A673 (cell line): ENCODE measurements around the gene HOATZ. TPM values are rescaled to one million over a fixed set of nuclear protein-coding genes. Genes with fewer than 3 reads are reported as not detected.

Source experiments
- BruUV-seq: library from RNA; stranded (reverse); fragments of 400-500 nt; replicated peaks from 2 replicates; lab custom pipeline; 2021; lab: Mats Ljungman, UMichigan
- CTCF ChIA-PET: fragments of 300-600 bp; sonication (Branson Sonifier 250); formaldehyde crosslinking; loops from one replicate; lab custom pipeline; 2022; ENCODE audit warnings: antibody characterized with exemption; lab: Charles Lee
- POLR2A ChIA-PET: fragments of 300-600 bp; sonication (Branson Sonifier 250); formaldehyde crosslinking; loops from one replicate; lab custom pipeline; 2022; ENCODE audit warnings: antibody characterized with exemption; ENCODE audit not compliant: low non-redundant PET; lab: Charles Lee
- DNase-seq: peaks from one replicate; pipeline ENCODE4 v3.0.0-alpha.2; 2015; ENCODE audit warnings: low spot score
- H3K27ac ChIP-seq: fragments of 200-600 bp; sonication (generic); 2 replicates; pipeline ENCODE4 v1.5.1; 2016; ENCODE audit warnings: mixed run types, low read depth, mild to moderate bottlenecking, mixed read lengths, antibody characterized with exemption, low read length; ENCODE audit not compliant: poor library complexity, severe bottlenecking
- H3K27me3 ChIP-seq: fragments of 200-600 bp; sonication (generic); replicated peaks from 2 replicates; pipeline ENCODE4 v1.6.1; 2017; ENCODE audit warnings: mixed run types, low read depth, mild to moderate bottlenecking, mixed read lengths, antibody characterized with exemption, low read length; ENCODE audit not compliant: insufficient read depth, poor library complexity
- H3K36me3 ChIP-seq: fragments of 200-600 bp; sonication (generic); 2 replicates; pipeline ENCODE4 v1.6.1; 2016; ENCODE audit warnings: mixed run types, mild to moderate bottlenecking, mixed read lengths, antibody characterized with exemption, low read length; ENCODE audit not compliant: insufficient read depth, poor library complexity, severe bottlenecking
- H3K4me1 ChIP-seq: fragments of 200-600 bp; sonication (generic); 2 replicates; pipeline ENCODE4 v1.6.1; 2017; ENCODE audit warnings: mixed run types, mild to moderate bottlenecking, mixed read lengths, antibody characterized with exemption, low read length; ENCODE audit not compliant: insufficient read depth, poor library complexity, severe bottlenecking
- H3K4me3 ChIP-seq: fragments of 200-600 bp; sonication (generic); 2 replicates; pipeline ENCODE4 v1.5.1; 2016; ENCODE audit warnings: low read depth, mixed run types, mild to moderate bottlenecking, mixed read lengths, low read length; ENCODE audit not compliant: poor library complexity, severe bottlenecking
- H3K9me3 ChIP-seq: fragments of 200-600 bp; sonication (generic); 2 replicates; pipeline ENCODE4 v1.6.1; 2016; ENCODE audit warnings: mixed run types, low read depth, mild to moderate bottlenecking, mixed read lengths, antibody characterized with exemption, low read length; ENCODE audit not compliant: poor library complexity, severe bottlenecking
- EZH2 ChIP-seq: fragments of 200-600 bp; sonication (generic); IDR thresholded peaks from 2 replicates; pipeline ENCODE4 v1.6.1; 2017; ENCODE audit warnings: borderline replicate concordance, low read depth, mild to moderate bottlenecking, mixed read lengths, antibody characterized with exemption, low read length; ENCODE audit not compliant: poor library complexity, severe bottlenecking
- intact Hi-C: fragments of 100-400 bp; cut with micrococcal nuclease; formaldehyde crosslinking; loops from one replicate; pipeline ENCODE4 v1.10.0; 2022; ENCODE audit not compliant: unreplicated experiment
- total RNA-seq: library from RNA; stranded (reverse); gene quantifications from 2 replicates; pipeline ENCODE4 v1.2.3, GENCODE V29; 2021
- TF ChIP-seq, protein P1 (sequence below): fragments of 300-800, 200-600 bp; sonication (generic); conservative IDR thresholded peaks from 2 replicates; pipeline ENCODE4 v1.5.1; 2017; ENCODE audit warnings: low read depth, mild to moderate bottlenecking, antibody characterized with exemption, low read length, moderate library complexity, mixed read lengths

HOATZ gene
- total RNA-seq, 1 experiment from 2014 or later = 0.58 TPM

DNA sequence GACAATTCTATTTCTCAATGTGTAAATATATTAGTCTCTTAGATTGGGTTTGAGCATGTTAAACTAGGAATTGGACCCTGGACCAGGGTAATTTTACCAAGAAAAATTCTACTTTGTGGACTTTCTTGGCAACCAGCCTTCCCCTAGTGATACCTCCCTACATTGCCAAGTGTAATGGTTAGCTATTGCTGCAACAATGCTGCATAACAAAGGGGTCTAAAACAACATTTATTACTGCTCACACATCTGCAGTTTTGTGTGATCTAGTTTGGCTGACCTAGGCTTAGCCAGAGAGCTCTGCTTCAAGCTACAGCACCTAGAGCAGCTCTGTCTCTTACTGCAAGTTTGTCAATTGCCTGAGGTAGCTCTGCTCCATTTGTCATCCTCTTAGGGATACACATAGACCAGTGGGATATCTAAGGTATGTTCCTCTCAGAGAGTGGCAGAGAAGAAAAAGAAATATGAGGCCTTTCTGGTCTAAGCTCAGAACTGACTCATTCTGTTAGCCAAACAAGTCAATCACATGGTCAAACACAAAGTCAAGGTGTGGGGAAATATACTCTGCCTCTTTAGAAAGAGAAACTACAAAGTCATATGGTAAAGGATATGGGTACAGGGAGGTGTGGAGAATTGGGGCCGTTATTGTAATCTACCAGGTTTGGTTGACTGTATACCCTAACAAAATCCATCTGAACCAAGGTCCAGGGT lies 24.0 kb downstream of the HOATZ start:
- DNase-seq = no peak
- H3K27ac ChIP-seq = no peak overlapping the region
- intact Hi-C loops = no loop called here
- H3K27me3 ChIP-seq = no peaks in the 10 kb centered on the region
- H3K9me3 ChIP-seq = no peaks in the 10 kb centered on the region
- CTCF ChIA-PET = interaction anchor here (0.5 kb wide), 1 partner anchor 228 kb away, joined by 8 read pairs; no protein-coding TSS in a partner anchor
- POLR2A ChIA-PET = no interaction called here
- H3K4me3 ChIP-seq = no peak overlapping the region
- peaks cover 16% of the 10 kb centered on the region for H3K4me1 ChIP-seq
- no TSS peak for BruUV-seq
- TF ChIP-seq, protein P1, sequence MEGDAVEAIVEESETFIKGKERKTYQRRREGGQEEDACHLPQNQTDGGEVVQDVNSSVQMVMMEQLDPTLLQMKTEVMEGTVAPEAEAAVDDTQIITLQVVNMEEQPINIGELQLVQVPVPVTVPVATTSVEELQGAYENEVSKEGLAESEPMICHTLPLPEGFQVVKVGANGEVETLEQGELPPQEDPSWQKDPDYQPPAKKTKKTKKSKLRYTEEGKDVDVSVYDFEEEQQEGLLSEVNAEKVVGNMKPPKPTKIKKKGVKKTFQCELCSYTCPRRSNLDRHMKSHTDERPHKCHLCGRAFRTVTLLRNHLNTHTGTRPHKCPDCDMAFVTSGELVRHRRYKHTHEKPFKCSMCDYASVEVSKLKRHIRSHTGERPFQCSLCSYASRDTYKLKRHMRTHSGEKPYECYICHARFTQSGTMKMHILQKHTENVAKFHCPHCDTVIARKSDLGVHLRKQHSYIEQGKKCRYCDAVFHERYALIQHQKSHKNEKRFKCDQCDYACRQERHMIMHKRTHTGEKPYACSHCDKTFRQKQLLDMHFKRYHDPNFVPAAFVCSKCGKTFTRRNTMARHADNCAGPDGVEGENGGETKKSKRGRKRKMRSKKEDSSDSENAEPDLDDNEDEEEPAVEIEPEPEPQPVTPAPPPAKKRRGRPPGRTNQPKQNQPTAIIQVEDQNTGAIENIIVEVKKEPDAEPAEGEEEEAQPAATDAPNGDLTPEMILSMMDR = no peak
- no peak for TF ChIP-seq EZH2
- no peaks in the 10 kb centered on the region for H3K36me3 ChIP-seq

DNA sequence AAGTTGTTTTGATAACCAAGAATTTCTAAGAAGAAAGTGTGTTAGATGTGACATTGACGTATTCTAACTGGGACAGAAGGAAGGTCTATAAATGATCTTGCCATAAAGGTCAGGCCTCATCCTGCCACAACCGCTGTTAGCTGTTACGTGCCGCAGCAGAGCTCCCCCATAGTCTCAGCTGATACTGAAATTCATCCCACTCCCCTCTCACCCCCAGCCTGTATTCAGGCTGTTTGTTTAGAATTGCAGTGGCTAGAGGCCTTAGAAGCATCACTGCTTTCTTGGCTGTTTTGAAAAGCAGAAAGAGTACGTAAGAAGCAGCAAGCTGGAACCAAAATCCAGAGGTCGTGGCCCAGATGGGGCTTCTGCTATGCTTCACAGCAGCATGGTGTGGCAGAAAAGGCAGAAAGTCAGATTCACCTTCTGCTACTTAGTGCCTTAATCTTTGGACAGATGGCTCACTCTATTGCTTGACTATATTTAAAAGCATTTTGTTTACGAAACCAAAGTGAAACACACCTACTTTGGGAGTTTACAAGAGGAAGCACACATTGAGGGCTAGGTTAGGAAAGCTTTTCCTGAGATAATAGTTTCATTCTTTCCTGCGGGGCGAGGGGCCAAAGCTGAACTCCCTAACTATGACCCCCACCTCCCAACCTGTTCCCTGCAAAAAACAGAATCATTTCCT lies 25.0 kb downstream of the HOATZ start:
- no peaks in the 10 kb centered on the region for H3K27me3 ChIP-seq
- no peaks in the 10 kb centered on the region for H3K9me3 ChIP-seq
- no peak overlapping the region for H3K4me3 ChIP-seq
- DNase-seq = no peak
- intact Hi-C loops = no loop called here
- ChIA-PET POLR2A (no interaction called here), CTCF (interaction anchor here (0.5 kb wide), 1 partner anchor 227 kb away, joined by 8 read pairs; no protein-coding TSS in a partner anchor)
- H3K4me1 ChIP-seq = peaks cover 16% of the 10 kb centered on the region
- TF ChIP-seq EZH2 = no peak
- TF ChIP-seq, protein P1 = no peak
- no peaks in the 10 kb centered on the region for H3K36me3 ChIP-seq
- H3K27ac ChIP-seq = no peak overlapping the region
- no TSS peak for BruUV-seq

DNA sequence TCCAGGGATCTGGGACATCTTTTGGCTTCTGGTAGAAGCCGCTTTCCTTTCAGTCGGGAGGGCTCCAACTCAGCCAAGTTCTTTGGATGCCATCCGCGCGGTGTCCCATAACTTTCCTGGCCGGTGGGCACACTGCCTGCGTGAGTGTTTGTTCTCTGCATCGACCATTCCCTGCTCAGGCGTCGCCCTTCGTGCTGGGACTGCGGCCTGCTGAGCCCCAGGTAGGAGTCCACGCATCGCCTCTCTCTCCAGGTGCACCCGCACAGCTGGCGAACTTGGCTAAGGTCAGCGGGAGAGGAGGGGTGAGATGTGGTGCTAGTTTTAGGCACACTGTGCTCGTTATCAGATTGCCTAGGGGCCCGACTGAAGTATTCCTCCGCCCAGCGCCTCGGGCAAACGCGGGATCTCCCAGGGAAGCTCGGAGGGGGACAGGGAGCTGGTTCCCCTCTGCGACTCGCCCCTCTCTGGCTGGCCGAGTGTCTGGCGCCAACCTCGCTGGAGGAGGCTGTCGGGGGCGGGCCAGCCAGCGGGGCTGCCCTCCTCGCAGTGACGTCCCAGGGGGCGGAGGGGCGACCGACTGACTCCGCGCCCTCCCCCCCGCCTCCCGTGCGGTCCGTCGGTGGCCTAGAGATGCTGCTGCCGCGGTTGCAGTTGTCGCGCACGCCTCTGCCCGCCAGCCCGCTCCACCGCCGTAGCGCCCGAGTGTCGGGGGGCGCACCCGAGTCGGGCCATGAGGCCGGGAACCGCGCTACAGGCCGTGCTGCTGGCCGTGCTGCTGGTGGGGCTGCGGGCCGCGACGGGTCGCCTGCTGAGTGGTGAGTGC lies 25.7 kb downstream of the HOATZ start, which contains the start of gene LAYN:
TSS of gene LAYN (plus strand) at position 607 of the 823 bp plus-strand sequence. CDS start at position 731, 124 bp downstream.
- intact Hi-C loops = no loop called here
- TF ChIP-seq, protein P1 = no peak
- no peak for TF ChIP-seq EZH2
- DNase-seq = peak; percentile 81
- Histone ChIP-seq H3K36me3 (no peaks in the 10 kb centered on the region), H3K4me3 (peak within 1 kb of the TSS; percentile 63), H3K9me3 (no peaks in the 10 kb centered on the region), H3K4me1 (peaks cover 16% of the 10 kb centered on the region), H3K27me3 (no peaks in the 10 kb centered on the region), H3K27ac (no peak within 1 kb of the TSS)
- ChIA-PET POLR2A (no interaction called here), CTCF (interaction anchor here (0.6 kb wide), 1 partner anchor 740 kb away, joined by 12 read pairs; no protein-coding TSS in a partner anchor)
- BruUV-seq = no TSS peak
